Measurements from ENCODE around the gene C2CD2.

GRCh38 chr21:41847066-41847804, 106.6 kb downstream of the C2CD2 start:
- TF ChIP-seq POLR2A (IDR thresholded peaks at IDR 0.05) (no peak), CTCF (IDR thresholded peaks at IDR 0.05) (no peak)
